A549 (cell line): ENCODE data around the gene GABRR2. TPM values are rescaled to one million over a fixed set of nuclear protein-coding genes. Genes with fewer than 3 reads are reported as not detected.

Experiments used
- ATAC-seq, 2 experiments: fragments of 200-7000 bp in 1 of 2; fragments of >200 bp in 1 of 2; cut with Nextera tagmentation in 1 of 2; cut with Tn5 transposase in 1 of 2; 3 replicates each; pipeline versions ENCODE4 v1.8.0 to v1.9.1; 2018 to 2020; ENCODE audit warnings: mild to moderate bottlenecking in 1 of 2, moderate library complexity in 1 of 2
- CTCF ChIA-PET: fragments of 300-600 bp; sonication (Branson Sonifier 250); formaldehyde crosslinking; extraction: SDS; loops from one replicate; lab custom pipeline; 2021; ENCODE audit warnings: antibody characterized with exemption, inconsistent platforms; lab: Yijun Ruan, JAX
- POLR2A ChIA-PET: fragments of 350-600 bp; formaldehyde crosslinking; extraction: SDS; loops from one replicate; lab custom pipeline; 2021; ENCODE audit warnings: antibody characterized with exemption, inconsistent platforms; lab: Yijun Ruan, JAX
- DNase-seq, 2 experiments: peaks; one replicate each; pipeline versions ENCODE4 v3.0.0 to v3.0.0-alpha.2; 2011 to 2016; ENCODE audit warnings: low read depth in 1 of 2, low spot score in 1 of 2
- FAIRE-seq: peaks from 2 replicates; lab custom pipeline; 2011; peaks lifted over from hg19 to GRCh38; lab: Jason Lieb, UNC
- H3K27ac ChIP-seq, 2 experiments: fragments of >200 bp; sonication (Bioruptor Twin); formaldehyde crosslinking; 3 replicates each; pipeline ENCODE4 v1.5.1; 2016 to 2017
- H3K4me1 ChIP-seq: fragments of >200 bp; sonication (Bioruptor Twin); formaldehyde crosslinking; 3 replicates; pipeline ENCODE4 v1.6.1; 2016
- H3K4me2 ChIP-seq: fragments of >200 bp; sonication (Bioruptor Twin); formaldehyde crosslinking; 3 replicates; pipeline ENCODE4 v1.6.1; 2016
- H3K4me3 ChIP-seq: fragments of >200 bp; sonication (Bioruptor Twin); formaldehyde crosslinking; 3 replicates; pipeline ENCODE4 v1.5.1; 2016
- H3K9me3 ChIP-seq: fragments of >200 bp; sonication (Bioruptor Twin); formaldehyde crosslinking; 3 replicates; pipeline ENCODE4 v1.6.1; 2016
- ATOH8 ChIP-seq: fragments of 250-450 bp; sonication (Bioruptor Pico); IDR thresholded peaks from 2 replicates; pipeline ENCODE4 v1.5.0; 2020; ENCODE audit warnings: low read depth, mild to moderate bottlenecking, moderate library complexity
- CBX8 ChIP-seq: fragments of 200-600 bp; sonication (generic); IDR thresholded peaks from 2 replicates; pipeline ENCODE4 v1.6.1; 2016
- CHD2 ChIP-seq: fragments of 150-350 bp; IDR thresholded peaks from 2 replicates; pipeline ENCODE4 v1.6.1; 2014; ENCODE audit warnings: low read length; ENCODE audit not compliant: partially characterized antibody
- CHD4 ChIP-seq: fragments of 200-600 bp; sonication (generic); IDR thresholded peaks from 2 replicates; pipeline ENCODE4 v1.6.1; 2016; ENCODE audit warnings: antibody characterized with exemption, mild to moderate bottlenecking, borderline replicate concordance
- CTCF ChIP-seq: fragments of >200 bp; sonication (Bioruptor Twin); formaldehyde crosslinking; IDR thresholded peaks from 3 replicates; pipeline ENCODE4 v1.5.1; 2016
- ELK1 ChIP-seq: fragments of 150-350 bp; IDR thresholded peaks from 2 replicates; pipeline ENCODE4 v1.6.1; 2014; ENCODE audit warnings: low read depth, mild to moderate bottlenecking, low read length
- EP300 ChIP-seq, 2 experiments: fragments of >200 bp; sonication (Bioruptor Twin); formaldehyde crosslinking; IDR thresholded peaks; 2 replicates in 1 of 2; 3 replicates in 1 of 2; pipeline ENCODE4 v1.6.1; 2016 to 2017
- ESRRA ChIP-seq: fragments of 150-350 bp; IDR thresholded peaks from 2 replicates; pipeline ENCODE4 v1.6.1; 2014; ENCODE audit warnings: mild to moderate bottlenecking, low read length, borderline replicate concordance
- FOSB ChIP-seq: fragments of 250-450 bp; sonication (Bioruptor Pico); IDR thresholded peaks from 2 replicates; pipeline ENCODE4 v1.5.0; 2020; ENCODE audit warnings: mild to moderate bottlenecking, moderate library complexity
- FOSL2 ChIP-seq, 2 experiments: fragments of 450-650 bp in 1 of 2; fragments of >200 bp in 1 of 2; sonication (Bioruptor Twin) in 1 of 2; formaldehyde crosslinking; IDR thresholded peaks; 2 replicates each; pipeline versions ENCODE4 v1.5.0 to v1.6.1; 2016 to 2020; ENCODE audit warnings: mild to moderate bottlenecking in 1 of 2, moderate library complexity in 1 of 2
- FOXS1 ChIP-seq: fragments of 250-450 bp; sonication (Bioruptor Pico); IDR thresholded peaks from 2 replicates; pipeline ENCODE4 v1.5.0; 2020; ENCODE audit warnings: mild to moderate bottlenecking, moderate library complexity
- HEYL ChIP-seq: fragments of 250-450 bp; sonication (Bioruptor Pico); IDR thresholded peaks from 2 replicates; pipeline ENCODE4 v1.8.0; 2021; ENCODE audit warnings: mild to moderate bottlenecking, moderate library complexity
- HOXB13 ChIP-seq: fragments of 250-450 bp; sonication (Bioruptor Pico); IDR thresholded peaks from 2 replicates; pipeline ENCODE4 v1.5.0; 2020; ENCODE audit warnings: low read depth, mild to moderate bottlenecking, moderate library complexity
- KDM5A ChIP-seq: fragments of 200-600 bp; sonication (generic); IDR thresholded peaks from 2 replicates; pipeline ENCODE4 v1.6.1; 2016; ENCODE audit warnings: antibody characterized with exemption, mild to moderate bottlenecking
- MAFK ChIP-seq: fragments of 450-650 bp; IDR thresholded peaks from 2 replicates; pipeline ENCODE4 v1.6.1; 2014; ENCODE audit not compliant: partially characterized antibody
- MYC ChIP-seq: IDR thresholded peaks from 2 replicates; pipeline ENCODE4 v1.6.1; 2012; ENCODE audit warnings: mild to moderate bottlenecking, inconsistent platforms, low read length, improper control_type of control experiment, borderline replicate concordance
- NFE2L2 ChIP-seq: fragments of 150-350 bp; conservative IDR thresholded peaks from 2 replicates; pipeline ENCODE4 v1.6.1; 2014; ENCODE audit warnings: low read length
- NPAS2 ChIP-seq: fragments of 250-450 bp; sonication (Bioruptor Pico); IDR thresholded peaks from 2 replicates; pipeline ENCODE4 v1.8.0; 2022; ENCODE audit warnings: mild to moderate bottlenecking, moderate library complexity, borderline replicate concordance
- RARB ChIP-seq: fragments of 250-450 bp; sonication (Bioruptor Pico); IDR thresholded peaks from 2 replicates; pipeline ENCODE4 v1.8.0; 2021; ENCODE audit warnings: mild to moderate bottlenecking, moderate library complexity
- TFCP2L1 ChIP-seq: fragments of 250-450 bp; sonication (Bioruptor Pico); IDR thresholded peaks from 2 replicates; pipeline ENCODE4 v1.5.0; 2021; ENCODE audit warnings: mild to moderate bottlenecking
- TP53 ChIP-seq: fragments of 250-450 bp; sonication (Bioruptor Pico); IDR thresholded peaks from 2 replicates; pipeline ENCODE4 v1.5.0; 2021; ENCODE audit warnings: mild to moderate bottlenecking, moderate library complexity
- ZSCAN20 ChIP-seq: fragments of 250-450 bp; sonication (Bioruptor Pico); IDR thresholded peaks from 2 replicates; pipeline ENCODE4 v1.8.0; 2022; ENCODE audit warnings: mild to moderate bottlenecking, moderate library complexity
- WGBS: methylation state at CpG from one replicate; pipeline ENCODE4 v1.1.6; 2017; ENCODE audit errors: missing lambda C conversion rate; 5-methylcytosine and 5-hydroxymethylcytosine counted together
- polyA plus RNA-seq, 4 experiments: library from polyadenylated mRNA; depleted of rRNA in 3 of 4; stranded (reverse); fragments of >200 nt; fragmentation: RNase III in 1 of 4; extraction: RNeasy Plus Mini Kit Qiagen cat#74134 plus additional on column Dnase treatment in 1 of 4; gene quantifications; 2 replicates in 3 of 4; 3 replicates in 1 of 4; pipeline ENCODE4 v1.2.3, GENCODE V29; 2011 to 2017

The GABRR2 gene
- polyA plus RNA-seq, 2 of the 4 experiments (the other 2 are of a cell fraction): 0.08 to 0.09 TPM

GRCh38 chr6:89216411-89216810, 98.7 kb downstream of the GABRR2 start:
- DNase-seq: no peak
- ATAC-seq: no peak; a peak in 1 of 6 replicates
- Histone ChIP-seq H3K27ac (no peak overlapping the region), H3K4me3 (no peak overlapping the region), H3K4me2 (no peak overlapping the region)
- CTCF ChIA-PET: no interaction called here
- POLR2A ChIA-PET: no interaction called here
- TF ChIP-seq TP53 (CRISPR knock-in tag) (no peak), ELK1 (no peak), CTCF (no peak), MYC (no peak), ESRRA (no peak), RARB (CRISPR knock-in tag) (no peak), ATOH8 (no peak), HOXB13 (no peak), NFE2L2 (no peak), TFCP2L1 (no peak), CHD4 (no peak), CHD2 (no peak), NPAS2 (no peak)
- TF ChIP-seq, all 56 proteins: peak for 0
- no peaks in the 10 kb centered on the region for H3K9me3 ChIP-seq
- FAIRE-seq: no peak
- H3K4me1 ChIP-seq: no peaks in the 10 kb centered on the region
- 56% methylated on average over 3 of the region's 4 CpGs for WGBS

- H3K4me2 ChIP-seq: no peak overlapping the region
- no peak overlapping the region for H3K4me3 ChIP-seq
- POLR2A ChIA-PET: no interaction called here
- no peak for FAIRE-seq
- DNase-seq: no peak
- CTCF ChIA-PET: no interaction called here
- no peaks in the 10 kb centered on the region for H3K4me1 ChIP-seq
- H3K27ac ChIP-seq: no peak overlapping the region
- H3K9me3 ChIP-seq: no peaks in the 10 kb centered on the region
- no peak for ATAC-seq
- TF ChIP-seq KDM5A: no peak
- TF ChIP-seq, all 56 proteins: peak for 0
Measured at GRCh38 chr6:89215391-89215790, 99.7 kb downstream of the GABRR2 start.

- H3K4me2 ChIP-seq: no peak overlapping the region
- no peaks in the 10 kb centered on the region for H3K9me3 ChIP-seq
- DNase-seq: no peak
- no peak for FAIRE-seq
- H3K4me3 ChIP-seq: no peak overlapping the region
- CTCF ChIA-PET: no interaction called here
- TF ChIP-seq HEYL: no peak
- no peak for TF ChIP-seq FOXS1 (CRISPR knock-in tag)
- TF ChIP-seq CBX8: no peak
- TF ChIP-seq ZSCAN20 (CRISPR knock-in tag): no peak
- no peak for TF ChIP-seq TP53 (CRISPR knock-in tag)
- TF ChIP-seq CHD4: no peak
- TF ChIP-seq FOSB (CRISPR knock-in tag): no peak
- ATAC-seq: no peak
- H3K4me1 ChIP-seq: no peaks in the 10 kb centered on the region
- POLR2A ChIA-PET: no interaction called here
- H3K27ac ChIP-seq: no peak overlapping the region
Measured at GRCh38 chr6:89214197-89214596, 100.9 kb downstream of the GABRR2 start.

- WGBS: 31% methylated on average over 5 of the region's 5 CpGs
- FAIRE-seq (no peak), ATAC-seq (no peak), DNase-seq (no peak)
- H3K4me3 ChIP-seq: no peak overlapping the region
- CTCF ChIA-PET: no interaction called here
- POLR2A ChIA-PET: no interaction called here
- no peaks in the 10 kb centered on the region for H3K9me3 ChIP-seq
- no peaks in the 10 kb centered on the region for H3K4me1 ChIP-seq
- TF ChIP-seq FOSL2 (IDR thresholded peaks at IDR 0.05) (no peak), FOSL2 (CRISPR knock-in tag; IDR thresholded peaks at IDR 0.05) (no peak), MAFK (no peak), EP300 (IDR thresholded peaks at IDR 0.05) (no peak), CBX8 (no peak)
- no peak overlapping the region for H3K27ac ChIP-seq
- no peak overlapping the region for H3K4me2 ChIP-seq
Measured at GRCh38 chr6:89212472-89212871, 102.6 kb downstream of the GABRR2 start.
